Measurements from ENCODE around the gene TBCE. TPM values are rescaled to one million over a fixed set of nuclear protein-coding genes. Genes with fewer than 3 reads are reported as not detected.

TBCE gene
- total RNA-seq, 1 experiment from 2014 or later: 30.3 TPM

Other genes with a start within 250 kb of the TBCE start
- gene TOMM20, start 238.6 kb upstream of the TBCE start, total RNA-seq (2014; rRNA removed; shearing (Covaris generic)): 44.5 and 72.8 TPM in 2 replicates
- gene RBM34, start 206.2 kb upstream of the TBCE start, total RNA-seq (2014; rRNA removed; shearing (Covaris generic)): 73.0 and 82.7 TPM in 2 replicates
- 12.8 and 17.0 TPM in 2 replicates for gene ARID4B, start 39.2 kb upstream of the TBCE start, total RNA-seq (2014; rRNA removed; shearing (Covaris generic))
- 30.7 and 42.8 TPM in 2 replicates for gene GGPS1, start 38.9 kb upstream of the TBCE start, total RNA-seq (2014; rRNA removed; shearing (Covaris generic))
- 24.5 and 31.3 TPM in 2 replicates for gene B3GALNT2, start 137.0 kb downstream of the TBCE start, total RNA-seq (2014; rRNA removed; shearing (Covaris generic))